Tibial nerve (tissue), 3 donors: ENCODE measurements around the gene ASXL2.

Source experiments
- CTCF ChIP-seq, 5 experiments: fragments of 200-600 bp in 3 of 5; fragments of 450-650 bp in 2 of 5; sonication (generic) in 3 of 5; IDR thresholded peaks; one replicate each; pipeline ENCODE4 v1.5.1; 2016 to 2019; ENCODE audit warnings: antibody characterized with exemption in 5 of 5, mild to moderate bottlenecking in 3 of 5, moderate library complexity in 2 of 5
- POLR2A ChIP-seq, 2 donors: fragments of 450-650 bp; IDR thresholded peaks; one replicate each; pipeline ENCODE4 v1.6.1; 2017; ENCODE audit warnings: antibody characterized with exemption in 2 of 2, mild to moderate bottlenecking in 2 of 2, moderate library complexity in 2 of 2

- no peak for TF ChIP-seq CTCF (IDR thresholded peaks at IDR 0.05)
- TF ChIP-seq POLR2A (IDR thresholded peaks at IDR 0.05): no peak
Observed at GRCh38 chr2:25855065-25855464, 23.2 kb downstream of the ASXL2 start.
